Esophagus squamous epithelium (tissue), 5 donors: ENCODE results near the gene PCDH9. TPM values are rescaled to one million over a fixed set of nuclear protein-coding genes. Genes with fewer than 3 reads are reported as not detected.

Experiments used
- DNase-seq: peaks from one replicate; lab custom pipeline; 2025; lab: John Stamatoyannopoulos, UW
- H3K27ac ChIP-seq, 4 donors: fragments of 200-600 bp; sonication (generic); one replicate each; pipeline ENCODE4 v1.5.1; 2016 to 2019; ENCODE audit warnings: mild to moderate bottlenecking in 1 of 4
- H3K27me3 ChIP-seq, 4 donors: fragments of 200-600 bp; sonication (generic); 1 replicate in 3 of 4; 2 replicates in 1 of 4; pipeline versions ENCODE4 v1.5.1 to v1.6.0; 2017 to 2021; ENCODE audit warnings: antibody characterized with exemption in 1 of 4
- H3K36me3 ChIP-seq, 3 donors: fragments of 200-600 bp; sonication (generic); one replicate each; pipeline ENCODE4 v1.5.1; 2016 to 2019
- H3K4me1 ChIP-seq, 3 donors: fragments of 200-600 bp; sonication (generic); one replicate each; pipeline ENCODE4 v1.5.1; 2017 to 2019
- H3K4me3 ChIP-seq, 4 donors: fragments of 200-600 bp; sonication (generic); 1 replicate in 3 of 4; 2 replicates in 1 of 4; pipeline ENCODE4 v1.5.1; 2016 to 2019; ENCODE audit warnings: mild to moderate bottlenecking in 2 of 4, moderate library complexity in 1 of 4
- H3K9me3 ChIP-seq, 3 donors: fragments of 200-600 bp; sonication (generic); one replicate each; pipeline ENCODE4 v1.5.1; 2016 to 2019
- CTCF ChIP-seq, 6 experiments: fragments of 450-650 bp in 4 of 6; fragments of 200-600 bp in 2 of 6; sonication (generic) in 2 of 6; IDR thresholded peaks; one replicate each; pipeline ENCODE4 v1.5.1; 2016 to 2019; ENCODE audit warnings: antibody characterized with exemption in 6 of 6, mild to moderate bottlenecking in 4 of 6, moderate library complexity in 4 of 6
- POLR2A ChIP-seq, 4 donors: fragments of 450-650 bp; IDR thresholded peaks; one replicate each; pipeline ENCODE4 v1.6.1; 2017; ENCODE audit warnings: antibody characterized with exemption in 4 of 4, mild to moderate bottlenecking in 4 of 4, moderate library complexity in 3 of 4
- WGBS, 2 donors: methylation state at CpG; one replicate each; pipeline ENCODE4 v1.1.5; 2018; 5-methylcytosine and 5-hydroxymethylcytosine counted together
- intact Hi-C: fragments of 100-400 bp; cut with DNase I; formaldehyde crosslinking; loops from one replicate; pipeline ENCODE4 v1.15.0; 2022
- total RNA-seq, 4 donors: library from RNA; depleted of rRNA; stranded (reverse); fragments of >200 nt; gene quantifications; one replicate each; pipeline ENCODE4 v1.1.0, GENCODE V29; 2016
- donor health status: DM: yes; HTN: yes; CAD: no.

The PCDH9 gene
- total RNA-seq, 4 donors from 2014 or later: 0.04 to 1.9 (median 0.45) TPM

GRCh38 chr13:66639044-66639443, 591.1 kb downstream of the PCDH9 start:
- H3K27me3 ChIP-seq: no peaks in the 10 kb centered on the region
- no peak for DNase-seq
- H3K36me3 ChIP-seq: no peaks in the 10 kb centered on the region
- no peak overlapping the region for H3K4me3 ChIP-seq
- intact Hi-C loops: no loop called here
- 80 to 85% methylated on average over 1 of the region's 1 CpG for WGBS, 2 donors
- no peak for TF ChIP-seq POLR2A (IDR thresholded peaks at IDR 0.05)
- TF ChIP-seq CTCF (IDR thresholded peaks at IDR 0.05): no peak
- no peaks in the 10 kb centered on the region for H3K9me3 ChIP-seq
- H3K27ac ChIP-seq: no peak overlapping the region
- H3K4me1 ChIP-seq: no peaks in the 10 kb centered on the region

- H3K27ac ChIP-seq: no peak overlapping the region
- no peak overlapping the region for H3K4me3 ChIP-seq
- H3K27me3 ChIP-seq: no peaks in the 10 kb centered on the region
- DNase-seq: no peak
- no peaks in the 10 kb centered on the region for H3K4me1 ChIP-seq
- whole genome bisulfite sequencing, 2 donors: 40 to 43% methylated on average over 1 of the region's 1 CpG
- intact Hi-C loops: no loop called here
- no peaks in the 10 kb centered on the region for H3K36me3 ChIP-seq
- no peaks in the 10 kb centered on the region for H3K9me3 ChIP-seq
- TF ChIP-seq CTCF (IDR thresholded peaks at IDR 0.05) (no peak), POLR2A (IDR thresholded peaks at IDR 0.05) (no peak)
Observed at GRCh38 chr13:66635526-66635925, 594.6 kb downstream of the PCDH9 start.

GRCh38 chr13:66634384-66634783, 595.8 kb downstream of the PCDH9 start:
- TF ChIP-seq POLR2A (IDR thresholded peaks at IDR 0.05) (no peak), CTCF (IDR thresholded peaks at IDR 0.05) (no peak)
- Histone ChIP-seq H3K27ac (no peak overlapping the region), H3K36me3 (no peaks in the 10 kb centered on the region), H3K27me3 (no peaks in the 10 kb centered on the region), H3K4me3 (no peak overlapping the region), H3K9me3 (peaks cover 0 to 4% (median 0%) of the 10 kb centered on the region in 3 donors), H3K4me1 (no peaks in the 10 kb centered on the region)
- intact Hi-C loops: no loop called here
- DNase-seq: no peak

GRCh38 chr13:66627512-66627911, 602.6 kb downstream of the PCDH9 start:
- WGBS, 2 donors: 46 to 54% methylated on average over 4 of the region's 4 CpGs
- no peak for DNase-seq
- Histone ChIP-seq H3K4me3 (no peak overlapping the region), H3K9me3 (peaks cover 0 to 4% (median 0%) of the 10 kb centered on the region in 3 donors), H3K36me3 (no peaks in the 10 kb centered on the region), H3K27ac (no peak overlapping the region), H3K4me1 (no peaks in the 10 kb centered on the region), H3K27me3 (no peaks in the 10 kb centered on the region)
- no peak for TF ChIP-seq POLR2A (IDR thresholded peaks at IDR 0.05)
- no peak for TF ChIP-seq CTCF (IDR thresholded peaks at IDR 0.05)
- intact Hi-C loops: no loop called here

GRCh38 chr13:66624302-66624701, 605.8 kb downstream of the PCDH9 start:
- Histone ChIP-seq H3K36me3 (no peaks in the 10 kb centered on the region), H3K27me3 (no peaks in the 10 kb centered on the region), H3K4me1 (no peaks in the 10 kb centered on the region), H3K4me3 (no peak overlapping the region), H3K9me3 (no peaks in the 10 kb centered on the region), H3K27ac (no peak overlapping the region)
- WGBS, 2 donors: 91 to 94% methylated on average over 3 of the region's 3 CpGs
- DNase-seq: no peak
- intact Hi-C loops: no loop called here
- TF ChIP-seq POLR2A (IDR thresholded peaks at IDR 0.05) (no peak), CTCF (IDR thresholded peaks at IDR 0.05) (no peak)
